GM15510 (cell line): Measurements from ENCODE around the gene ZNF429.

Experiments
- POLR2A ChIP-seq: IDR thresholded peaks from 3 replicates; pipeline ENCODE4 v1.6.1; 2011; ENCODE audit warnings: borderline replicate concordance; ENCODE audit not compliant: insufficient read length; ENCODE audit errors: extremely low read depth

The ZNF429 gene

GRCh38 chr19:21604351-21604926, 99.0 kb downstream of the ZNF429 start:
- TF ChIP-seq POLR2A, result no peak
